ENCODE data around the gene CCDC17.

DNA sequence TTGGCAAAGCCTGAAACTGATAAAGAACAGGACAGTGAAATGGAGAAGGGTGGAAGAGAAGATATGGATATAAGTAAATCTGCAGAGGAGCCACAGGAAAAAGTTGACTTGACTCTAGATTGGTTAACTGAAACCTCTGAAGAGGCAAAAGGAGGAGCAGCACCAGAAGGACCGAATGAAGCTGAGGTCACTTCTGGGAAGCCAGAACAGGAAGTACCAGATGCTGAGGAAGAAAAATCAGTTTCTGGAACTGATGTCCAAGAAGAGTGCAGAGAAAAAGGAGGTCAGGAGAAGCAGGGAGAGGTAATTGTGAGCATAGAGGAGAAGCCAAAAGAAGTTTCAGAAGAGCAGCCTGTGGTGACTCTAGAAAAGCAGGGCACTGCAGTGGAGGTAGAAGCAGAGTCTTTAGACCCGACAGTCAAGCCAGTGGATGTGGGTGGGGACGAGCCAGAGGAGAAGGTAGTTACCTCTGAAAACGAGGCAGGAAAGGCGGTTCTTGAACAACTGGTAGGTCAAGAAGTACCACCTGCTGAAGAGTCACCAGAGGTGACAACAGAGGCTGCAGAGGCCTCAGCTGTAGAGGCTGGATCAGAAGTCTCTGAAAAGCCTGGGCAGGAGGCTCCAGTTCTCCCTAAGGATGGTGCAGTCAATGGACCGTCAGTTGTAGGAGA is 16.3 kb downstream of the CCDC17 start:
- no peak for TF ChIP-seq CTCF (conservative IDR thresholded peaks at IDR 0.05; ENCODE audit: low read depth, low read length)
- no peak for TF ChIP-seq EZH2 (IDR thresholded peaks at IDR 0.05; ENCODE audit: low read length, unreplicated experiment)
- TF ChIP-seq EZH2phosphoT487 (IDR thresholded peaks at IDR 0.05; ENCODE audit: borderline replicate concordance, low read length): no peak

Measured in PC-3 (cell line).